Stimulated activated CD8-positive, alpha-beta memory T cell treated with anti-CD3 and anti-CD28 coated beads, Interleukin-7, amount 100 ng/mL, for 48 hours (primary cell): Measurements from ENCODE around the gene RPS6KL1.

Experiments used
- DNase-seq, 2 donors: peaks; one replicate each; pipeline ENCODE4 v3.0.0-alpha.2; 2020; ENCODE audit warnings: low read depth in 1 of 2; ENCODE audit errors: extremely low read depth in 1 of 2

RPS6KL1 gene

DNA sequence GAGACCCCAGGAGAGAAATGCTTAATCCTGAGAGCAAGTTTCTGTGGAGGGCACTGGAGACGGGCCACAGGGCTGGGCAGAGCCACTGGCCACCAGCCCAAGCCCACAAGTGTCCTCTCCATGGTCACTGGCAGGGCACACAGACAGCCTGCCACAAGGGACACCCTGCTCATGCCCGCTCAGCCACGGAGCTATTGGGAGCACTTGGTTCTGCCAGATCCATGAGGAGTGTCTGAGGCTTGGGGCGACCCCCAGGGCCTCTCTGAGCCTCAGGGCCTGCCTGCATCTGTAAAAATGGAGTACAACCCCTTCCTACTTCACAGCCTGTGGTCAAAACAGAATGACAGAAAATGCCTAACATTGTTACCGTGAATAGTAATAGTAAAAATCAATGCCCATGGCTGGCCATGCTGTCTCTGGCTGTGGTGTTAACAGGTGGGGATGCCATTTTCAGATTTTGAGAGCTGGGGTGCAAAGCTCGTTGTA, 29.2 kb upstream of the RPS6KL1 start:
- DNase-seq: no peak

DNA sequence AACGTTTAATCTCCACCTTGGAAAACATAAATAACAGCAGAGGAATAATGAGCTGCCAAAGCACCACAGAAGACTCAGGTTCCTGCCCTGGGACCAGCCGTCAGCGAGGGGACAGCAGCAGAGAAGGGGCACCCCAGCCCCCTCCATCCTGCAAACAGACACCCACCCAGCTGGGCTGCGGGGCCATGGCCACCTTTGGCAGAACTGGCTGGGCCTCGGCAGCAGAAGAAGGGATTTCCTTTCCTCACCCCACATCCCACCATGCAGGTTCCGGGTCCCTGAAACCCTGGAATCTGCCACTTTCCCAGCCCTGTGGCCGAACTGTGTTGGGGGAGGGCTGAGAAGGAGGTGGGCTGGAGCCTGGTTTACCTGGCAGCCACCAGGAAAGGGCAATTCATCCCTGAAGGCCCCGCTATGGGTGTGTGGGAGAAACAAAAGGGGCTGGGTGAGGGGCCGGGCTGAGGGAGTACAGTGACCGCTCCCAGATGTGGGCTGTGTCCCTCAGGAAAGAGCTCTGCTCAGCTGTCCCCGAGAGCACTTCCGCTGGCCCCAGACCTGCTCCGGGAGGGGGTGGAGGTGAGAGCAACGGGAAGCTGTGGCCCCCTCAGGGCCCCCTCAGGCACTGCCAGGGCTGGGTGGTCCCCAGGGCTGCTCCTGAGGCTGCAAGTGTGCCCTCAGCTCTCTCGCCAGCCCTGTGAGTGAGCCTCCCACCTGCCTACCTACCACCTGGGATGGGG, 28.6 kb upstream of the RPS6KL1 start:
- no peak for DNase-seq

DNA sequence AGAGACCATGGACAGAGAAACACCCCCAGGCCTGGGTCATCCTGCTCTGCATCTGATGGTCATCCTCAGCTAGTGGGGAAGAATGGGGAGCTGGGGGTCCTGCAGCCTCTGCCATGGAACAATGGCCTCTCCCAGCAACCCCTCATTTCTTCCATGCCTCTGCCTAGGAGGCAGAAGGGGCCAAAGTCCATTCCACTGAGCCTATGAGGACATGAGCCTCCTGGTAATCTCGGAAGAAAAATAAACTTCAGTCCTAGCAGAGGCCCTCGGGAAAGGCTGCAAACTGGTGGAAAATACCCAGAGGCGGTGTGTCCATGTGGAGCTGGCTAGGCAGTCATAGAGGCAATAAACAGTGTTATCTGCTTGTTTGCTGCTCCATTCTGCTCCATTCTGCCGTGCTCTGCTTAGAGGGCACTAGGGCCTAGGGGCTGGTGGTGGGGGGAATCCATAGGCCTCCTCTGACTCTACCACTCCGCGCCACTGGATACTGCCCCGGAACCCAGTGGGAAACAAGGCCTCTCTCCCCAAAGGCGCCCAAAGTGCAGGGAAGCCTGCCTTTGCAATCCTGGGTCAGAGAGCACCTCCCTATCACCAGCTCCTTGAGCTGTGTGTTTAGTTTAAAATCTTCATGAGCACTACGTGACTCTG, 27.9 kb upstream of the RPS6KL1 start:
- DNase-seq: no peak

DNA sequence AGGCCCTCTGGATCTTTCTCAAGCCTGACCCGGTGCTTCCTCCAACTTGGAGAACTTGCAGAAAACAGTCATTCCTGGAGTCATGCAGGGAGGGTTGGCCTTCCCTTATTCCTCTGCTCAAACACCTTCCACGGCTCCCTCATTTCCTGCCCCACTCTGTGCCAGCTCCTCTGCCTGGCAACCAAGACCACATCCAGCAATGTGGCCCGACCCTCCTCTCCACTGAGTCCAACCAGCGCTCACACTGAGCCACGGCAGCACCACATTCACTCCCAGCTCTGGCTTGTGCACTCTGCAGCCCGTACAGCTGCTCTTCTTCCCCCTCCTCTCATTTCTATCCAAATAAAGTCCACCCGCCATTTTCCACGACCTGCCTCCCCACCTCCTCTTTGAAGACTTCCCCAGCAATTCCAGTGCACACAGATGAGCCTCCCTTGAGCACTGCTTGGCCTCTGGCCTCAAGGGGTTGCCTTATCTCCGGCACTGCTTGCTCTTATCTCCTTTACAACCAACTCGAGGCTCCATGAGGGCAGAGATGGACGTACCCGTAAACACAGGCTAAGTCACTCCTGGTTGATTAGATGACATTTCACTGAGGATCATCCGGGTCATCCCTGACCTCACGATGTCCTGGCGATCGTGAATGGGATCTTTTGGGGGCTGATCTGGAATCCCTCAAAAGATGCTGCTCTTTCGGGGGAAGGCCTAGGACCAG, 27.0 kb upstream of the RPS6KL1 start:
- no peak for DNase-seq

DNA sequence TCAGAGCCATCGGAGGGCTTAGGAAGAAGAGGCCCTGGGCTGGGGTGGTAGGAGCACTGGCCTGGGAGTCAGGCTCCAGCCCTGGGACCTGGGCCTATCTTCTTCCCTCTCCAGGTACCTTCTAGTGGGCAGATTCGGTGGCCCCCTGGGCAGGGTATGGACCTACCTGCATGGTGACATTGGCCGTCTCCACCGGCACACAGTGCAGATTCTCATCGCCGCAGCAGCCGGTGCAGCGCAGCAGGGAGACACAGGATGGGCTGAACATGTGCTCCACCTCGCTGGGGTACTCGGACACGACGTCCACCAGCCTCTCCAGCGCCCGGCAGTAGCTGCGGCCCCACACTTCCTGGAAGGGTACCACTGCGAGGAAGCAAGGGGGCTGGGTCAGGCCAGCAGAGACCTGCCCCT, 26.1 kb upstream of the RPS6KL1 start:
- DNase-seq: no peak

DNA sequence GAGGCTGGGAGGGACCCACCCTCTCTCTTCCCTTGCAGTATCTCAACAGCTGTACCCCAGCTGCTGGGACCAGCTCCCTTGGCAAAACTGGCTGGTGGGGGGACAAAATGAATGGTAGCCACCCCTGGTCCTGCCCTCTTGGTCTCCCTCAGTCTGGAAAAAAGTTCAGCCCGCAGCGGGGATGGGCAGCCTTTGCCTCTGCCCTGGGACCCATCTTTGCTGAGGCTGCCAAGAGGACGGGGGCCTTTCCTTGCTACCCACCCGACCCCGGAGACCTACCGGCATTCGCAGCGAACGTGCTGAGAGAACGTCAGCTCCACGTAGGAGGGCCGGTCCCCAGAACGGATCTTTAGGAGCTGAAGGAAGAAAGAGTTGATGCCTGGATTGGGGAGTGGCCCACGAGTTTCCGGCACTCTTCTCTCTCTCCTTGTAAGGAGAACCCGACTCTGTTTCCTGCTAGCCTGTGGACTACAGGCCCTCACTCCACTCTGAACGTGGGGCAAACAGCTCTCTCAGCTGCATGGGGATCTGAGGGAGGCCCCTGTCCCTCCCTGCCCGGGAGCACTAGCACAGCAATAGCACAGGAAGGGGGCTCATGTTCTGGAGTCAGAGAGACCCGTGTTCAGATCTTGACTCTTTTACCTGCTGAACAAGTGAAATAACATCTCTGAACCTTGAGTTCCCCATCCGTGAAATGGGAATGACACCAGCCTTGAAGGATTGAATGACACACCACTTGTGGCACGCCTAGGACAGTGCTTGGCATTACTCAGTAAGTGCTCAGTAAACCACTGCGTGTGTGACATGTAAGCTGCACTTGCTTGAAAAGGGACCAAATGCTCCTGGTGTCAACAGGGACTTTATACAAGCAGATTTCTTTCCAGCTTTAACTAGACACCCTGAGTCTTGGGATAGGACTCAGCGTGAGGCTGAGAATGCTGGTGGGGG, 25.4 kb upstream of the RPS6KL1 start:
- DNase-seq: no peak

DNA sequence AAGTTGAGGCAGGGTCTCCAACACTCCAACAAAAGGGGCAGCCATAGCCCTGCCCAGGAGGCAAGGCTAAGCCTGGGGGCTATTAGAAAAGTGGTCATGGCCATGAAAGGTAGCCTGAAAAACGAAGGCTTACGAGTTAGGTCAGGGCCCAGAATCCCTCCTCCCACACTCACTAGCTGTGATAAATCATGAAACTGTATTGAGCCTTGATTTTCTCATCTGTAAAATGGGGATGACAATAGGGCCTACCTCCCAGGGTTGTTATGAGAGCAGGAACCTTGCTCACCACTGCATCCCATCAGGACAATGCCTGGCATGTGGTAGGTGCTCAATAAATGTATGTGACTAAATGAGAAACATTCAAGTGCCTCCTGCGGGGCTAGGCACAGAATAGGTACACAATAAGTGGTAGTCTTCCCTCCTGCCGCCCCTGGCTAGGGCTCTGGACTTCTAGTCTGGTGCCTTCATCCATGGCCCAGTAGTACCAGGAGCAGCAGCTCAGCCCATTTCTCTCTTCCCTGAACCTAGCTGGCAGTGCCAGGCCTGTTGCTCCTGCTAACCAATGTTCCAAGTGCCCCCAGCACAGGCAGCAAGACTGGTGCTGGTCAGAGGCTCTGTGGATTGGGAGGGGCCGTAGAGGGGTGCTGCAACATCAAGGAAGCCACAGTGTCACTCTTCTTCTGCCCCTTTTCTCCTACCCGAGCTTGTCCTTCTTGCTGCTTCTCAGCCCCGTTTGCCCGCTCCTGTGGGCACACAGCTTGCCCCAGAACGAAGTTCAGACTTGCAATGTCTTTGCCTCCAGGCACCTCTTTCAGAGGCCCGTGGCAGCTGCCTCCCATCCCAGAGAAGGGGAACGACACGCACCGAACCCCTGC, 24.5 kb upstream of the RPS6KL1 start:
- DNase-seq: no peak

DNA sequence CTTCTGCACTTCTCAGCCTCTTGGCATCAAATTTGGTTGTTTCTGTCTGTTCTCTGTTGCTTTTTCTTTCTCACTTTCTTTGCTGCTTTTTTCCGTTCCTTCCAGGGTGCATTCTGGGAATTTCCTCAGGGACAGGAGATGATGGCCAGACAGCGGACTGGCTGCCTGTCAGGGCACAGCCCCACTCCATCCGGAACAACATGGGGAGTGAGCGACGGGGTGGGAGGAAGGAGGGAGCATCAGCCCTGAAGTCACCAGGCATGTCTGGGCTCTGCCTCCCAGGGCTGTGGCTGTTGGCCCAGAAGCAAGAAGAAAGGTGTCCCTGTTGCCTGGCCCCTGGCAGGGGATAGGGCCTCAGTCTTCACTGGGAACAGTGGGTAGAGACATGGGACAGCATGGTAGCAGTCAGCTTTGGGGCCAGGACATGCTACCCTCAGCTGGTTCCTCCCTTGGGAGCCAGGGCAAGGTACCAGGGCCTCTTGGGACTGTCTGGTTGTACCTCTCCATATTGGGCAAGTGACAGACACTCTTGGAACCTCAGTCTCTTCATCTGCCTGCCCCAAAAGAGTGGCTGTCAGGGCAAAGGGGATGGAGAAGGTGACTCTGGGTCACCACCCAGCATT, 23.7 kb upstream of the RPS6KL1 start:
- DNase-seq: no peak

DNA sequence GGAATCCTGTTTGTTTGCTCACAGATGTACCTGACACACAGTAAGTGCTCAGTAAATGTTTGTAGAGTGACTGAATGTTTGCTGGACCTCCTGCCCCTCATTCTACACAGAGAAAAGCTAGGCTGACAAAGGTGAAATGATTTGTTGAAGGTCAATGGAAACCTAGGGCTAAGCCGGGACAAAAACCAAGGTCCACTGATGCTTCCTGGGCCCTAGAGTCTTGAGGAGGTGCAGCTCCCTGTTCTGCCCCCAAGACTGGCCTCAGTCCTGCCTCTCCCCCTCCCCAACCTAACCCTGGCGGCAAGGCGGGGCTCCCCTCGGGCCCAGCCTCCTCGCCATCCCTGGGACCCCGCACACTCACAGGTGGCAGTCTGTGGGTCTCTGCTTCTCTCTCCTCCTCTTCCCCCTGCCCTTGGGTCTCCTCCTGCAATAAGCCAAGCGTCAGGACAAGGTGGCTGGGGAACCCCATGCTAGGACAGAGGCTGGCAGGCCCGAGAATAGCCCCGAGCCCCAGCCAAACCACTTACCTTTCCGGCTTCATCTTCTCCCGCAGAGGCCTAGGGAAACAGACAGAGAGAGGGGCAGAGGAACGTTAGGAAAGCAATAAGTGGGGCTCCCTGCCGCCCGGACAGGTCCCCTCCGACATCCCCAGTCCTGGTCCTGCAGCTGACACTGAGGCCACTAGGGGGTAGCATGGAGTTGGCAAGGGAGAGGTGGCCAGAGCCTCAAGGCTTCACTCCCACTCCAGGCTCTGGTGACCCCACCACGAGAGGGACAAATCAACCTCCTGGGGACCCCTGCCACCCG, 23.0 kb upstream of the RPS6KL1 start:
- peak in 1 of 2 donors; percentile 65 for DNase-seq

DNA sequence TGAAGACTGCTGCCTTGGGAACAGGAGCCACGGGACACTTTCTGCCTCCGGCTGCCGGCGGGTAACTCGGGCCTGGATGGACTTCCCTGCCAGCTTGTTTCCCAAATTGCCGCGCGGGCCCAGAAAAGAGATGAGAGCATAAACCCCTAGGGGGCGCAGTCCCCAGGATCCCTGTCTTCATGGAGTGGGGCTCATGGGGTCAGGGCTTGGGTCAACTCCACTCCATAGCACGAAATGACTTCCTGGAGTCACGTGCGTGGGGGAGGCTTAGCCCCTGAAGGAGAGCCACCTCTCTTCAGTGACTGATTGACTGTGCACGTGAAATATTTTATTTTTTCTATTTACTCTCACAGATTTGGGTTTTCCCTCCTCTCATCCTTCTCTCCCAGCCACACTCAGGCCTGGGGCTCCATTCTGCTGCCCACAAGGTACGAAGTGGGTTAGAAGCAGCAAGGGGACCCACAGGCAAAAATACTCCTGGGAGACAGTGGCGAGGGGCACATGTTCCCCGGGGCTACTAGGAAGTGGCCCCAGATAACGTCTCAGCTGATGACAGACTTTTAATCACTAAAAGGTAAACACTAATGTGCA, 22.3 kb upstream of the RPS6KL1 start:
- no peak for DNase-seq

DNA sequence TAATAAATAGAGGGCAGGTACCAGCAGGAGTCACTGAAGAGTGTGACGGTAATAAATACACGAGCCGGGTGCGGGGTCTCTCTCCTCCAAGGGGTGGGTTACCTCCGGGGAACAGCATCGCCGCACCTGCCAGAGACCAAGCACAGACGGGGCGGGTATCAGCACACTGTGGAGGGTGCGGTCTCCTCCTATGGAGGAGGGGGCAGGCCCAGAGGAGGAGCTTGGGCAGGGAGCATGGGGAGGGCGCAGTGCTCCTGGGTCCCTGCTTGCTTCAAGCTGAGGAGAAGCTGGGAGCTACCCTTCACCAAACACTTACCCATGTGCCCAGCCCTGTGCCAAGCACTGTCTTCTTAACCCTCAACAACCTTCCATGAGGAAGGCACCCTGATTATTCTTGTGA, 19.5 kb upstream of the RPS6KL1 start:
- no peak for DNase-seq

DNA sequence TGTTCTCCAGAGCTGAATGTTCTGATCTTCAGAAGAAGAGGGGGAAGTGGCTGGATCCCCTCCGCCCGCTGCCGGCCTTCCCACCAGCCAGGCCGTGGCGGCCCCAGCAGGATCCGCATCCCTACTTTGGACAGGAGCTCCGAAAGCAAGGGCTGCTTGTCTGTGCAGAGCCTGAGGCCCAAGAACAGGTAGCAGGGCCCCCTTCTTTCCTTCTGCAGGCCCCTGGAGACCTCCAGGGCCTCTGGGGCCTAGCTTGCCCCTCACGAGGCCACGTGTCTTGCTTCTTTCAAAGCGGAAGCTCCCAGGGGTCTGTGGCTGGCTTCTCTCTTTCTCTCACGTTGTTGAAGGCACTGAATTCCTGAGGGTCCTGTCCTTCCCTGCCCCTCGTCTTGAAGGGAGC, 19.1 kb upstream of the RPS6KL1 start:
- no peak for DNase-seq

DNA sequence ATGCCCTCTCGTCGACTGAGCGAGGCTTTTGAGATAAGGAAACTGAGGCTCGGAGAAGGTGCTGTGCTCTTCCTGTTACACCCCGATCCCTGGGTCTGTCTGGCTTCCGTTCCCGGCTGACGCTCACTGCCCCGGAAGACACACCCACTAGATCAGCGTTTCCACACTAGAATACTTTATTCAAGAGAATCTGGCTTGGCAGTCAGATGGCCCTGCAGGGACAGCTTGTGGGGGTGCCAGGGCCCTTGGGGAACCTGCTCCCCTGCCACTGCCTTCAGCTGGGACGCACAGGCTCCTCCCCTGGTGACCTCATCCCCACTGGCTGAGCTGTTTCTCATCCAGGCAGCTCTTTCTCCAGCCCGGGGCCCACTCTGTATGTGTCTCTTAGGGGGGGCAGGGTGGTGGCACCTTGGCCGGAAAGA, 18.6 kb upstream of the RPS6KL1 start:
- peak; percentile 37 to 70 for DNase-seq

DNA sequence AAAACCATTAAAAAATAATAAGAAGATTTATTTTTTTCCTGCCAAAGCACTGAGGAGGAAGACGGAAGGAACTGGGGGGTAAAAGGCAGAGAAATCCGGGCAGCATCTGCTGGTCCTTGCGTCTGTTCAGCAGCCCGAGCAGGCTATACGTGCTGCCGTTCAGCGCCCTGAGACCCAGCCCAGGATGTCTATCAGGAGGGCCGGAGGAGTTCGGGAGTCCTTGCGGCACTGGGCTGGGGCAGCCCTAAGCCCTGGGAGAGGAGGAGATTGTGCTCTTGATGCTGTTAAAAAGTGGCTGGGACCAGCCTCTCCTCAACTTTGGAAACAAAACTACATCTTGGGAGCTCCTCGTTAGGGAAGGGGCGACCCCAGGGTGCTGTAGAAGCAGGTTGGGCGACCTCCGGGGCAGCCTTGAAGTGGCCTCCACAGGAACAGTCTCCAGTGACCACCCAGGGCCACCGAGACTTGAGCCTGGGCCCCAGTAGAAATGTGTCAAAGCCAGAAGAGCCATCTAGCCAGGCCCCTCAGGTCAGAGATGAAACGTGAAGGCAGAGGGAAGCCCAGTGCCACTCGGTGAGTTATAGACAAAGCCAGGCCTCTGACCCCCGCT, 18.0 kb upstream of the RPS6KL1 start:
- DNase-seq: no peak

DNA sequence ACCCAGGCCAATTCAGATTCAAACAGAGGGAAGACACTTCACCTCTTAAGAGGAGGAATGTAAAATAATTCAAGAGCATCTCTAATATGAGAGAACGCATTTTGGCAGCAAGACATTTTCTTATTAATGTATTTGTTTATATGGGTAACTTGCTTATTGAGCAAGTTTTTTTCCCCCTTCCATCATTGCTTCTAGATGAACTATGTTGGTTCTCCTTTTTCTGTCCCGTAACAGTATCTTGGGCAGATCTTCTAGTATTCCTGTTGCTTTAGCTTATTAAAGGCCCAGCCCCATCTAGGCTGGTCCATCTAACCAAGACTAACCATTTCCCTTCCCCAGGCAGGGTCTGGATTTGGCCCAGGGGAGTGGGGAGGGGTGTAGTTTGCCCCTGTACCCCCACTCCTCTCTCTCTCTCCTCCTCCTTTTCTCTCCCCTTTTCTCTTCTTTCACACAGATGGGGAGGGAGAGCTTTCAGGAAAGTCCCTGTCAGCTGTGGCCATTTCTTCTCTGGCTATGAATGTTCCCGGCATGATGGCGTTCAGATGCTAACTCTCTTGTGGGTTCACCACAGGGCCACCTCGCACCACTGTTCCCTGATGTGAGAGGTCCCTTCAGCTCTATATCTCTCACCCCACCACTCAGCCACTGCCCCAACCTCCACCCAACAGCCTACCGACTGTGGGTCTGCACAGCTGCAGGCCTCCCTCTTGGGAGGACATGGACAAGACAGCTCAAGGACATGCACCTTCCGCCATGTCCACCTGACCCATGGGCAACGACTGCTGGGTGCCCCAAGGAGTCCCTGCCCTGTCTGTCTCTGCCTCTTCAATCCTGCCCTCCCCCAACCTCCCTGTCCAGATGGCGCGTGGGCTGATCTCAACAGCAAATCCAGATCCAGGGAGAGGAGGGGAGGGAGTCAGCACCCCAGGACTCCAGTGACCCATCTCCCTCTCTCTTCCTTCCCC, 15.8 kb upstream of the RPS6KL1 start:
- no peak for DNase-seq

DNA sequence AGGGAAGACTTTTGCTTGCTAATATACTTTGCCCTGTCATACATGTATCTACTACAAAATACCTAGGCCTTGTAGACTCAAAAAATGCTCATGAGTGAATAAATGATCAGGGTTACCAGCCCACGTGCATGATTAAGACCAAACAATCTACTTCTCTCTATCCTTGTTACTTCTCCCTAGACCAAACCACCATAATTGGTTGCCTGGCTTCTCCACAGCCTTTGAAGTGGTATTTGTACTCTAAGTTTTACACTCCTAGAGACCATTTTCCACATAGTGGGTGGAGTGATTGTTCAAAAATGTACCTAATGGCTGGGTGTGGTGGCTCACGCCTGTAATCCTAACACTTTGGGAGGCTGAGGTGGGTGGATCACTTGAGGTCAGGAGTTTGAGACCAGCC, 14.1 kb upstream of the RPS6KL1 start:
- no peak for DNase-seq

DNA sequence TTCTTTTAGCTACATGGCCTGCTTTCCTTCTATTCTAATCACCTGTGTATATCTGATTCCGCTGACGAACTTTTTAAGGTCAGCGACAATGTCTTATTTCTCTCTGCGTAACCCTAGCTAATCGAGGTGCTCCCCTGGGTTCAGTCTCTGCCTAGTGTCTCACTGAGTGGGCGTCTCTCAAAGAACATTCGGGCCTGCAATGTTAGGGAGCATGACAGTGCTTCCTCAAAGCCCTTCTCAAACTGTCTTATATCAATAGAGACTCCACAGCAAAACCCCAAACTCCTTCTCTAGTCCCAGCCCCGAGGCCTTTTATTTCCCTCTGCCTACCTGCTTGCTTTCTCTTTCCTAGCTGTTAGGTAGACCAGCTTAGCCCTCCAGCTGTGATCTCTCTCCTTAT, 13.7 kb upstream of the RPS6KL1 start:
- no peak for DNase-seq
